GM21367 (cell line): Measurements from ENCODE around the gene SLC27A3.
A peak's percentile ranks its signal among the peaks of the same experiment; 100 is the strongest.

ENCODE experiments used
- ATAC-seq: cut with Tn5 transposase; IDR thresholded peaks from one replicate; pipeline ENCODE4 v1.9.1; 2021; ENCODE audit not compliant: unreplicated experiment

Gene SLC27A3

GRCh38 chr1:153796786-153797659, 21.8 kb downstream of the SLC27A3 start:
- ATAC-seq, result no peak

DNA sequence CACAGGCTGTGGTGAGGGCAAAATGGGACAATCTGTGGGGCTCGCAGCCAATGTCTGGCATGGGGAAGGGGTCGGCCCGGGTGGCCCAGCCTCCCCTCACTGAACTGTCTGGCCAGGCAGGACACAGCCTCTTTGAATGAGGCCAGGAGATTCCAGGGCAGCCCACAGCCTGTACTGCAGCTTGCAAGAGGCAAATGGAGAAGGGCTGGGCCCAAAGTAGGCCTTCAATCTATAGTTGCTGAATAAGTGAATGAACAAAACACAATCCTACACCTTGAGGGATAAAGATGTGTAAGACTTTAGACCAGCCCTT, 23.2 kb downstream of the SLC27A3 start:
- ATAC-seq, result no peak

DNA sequence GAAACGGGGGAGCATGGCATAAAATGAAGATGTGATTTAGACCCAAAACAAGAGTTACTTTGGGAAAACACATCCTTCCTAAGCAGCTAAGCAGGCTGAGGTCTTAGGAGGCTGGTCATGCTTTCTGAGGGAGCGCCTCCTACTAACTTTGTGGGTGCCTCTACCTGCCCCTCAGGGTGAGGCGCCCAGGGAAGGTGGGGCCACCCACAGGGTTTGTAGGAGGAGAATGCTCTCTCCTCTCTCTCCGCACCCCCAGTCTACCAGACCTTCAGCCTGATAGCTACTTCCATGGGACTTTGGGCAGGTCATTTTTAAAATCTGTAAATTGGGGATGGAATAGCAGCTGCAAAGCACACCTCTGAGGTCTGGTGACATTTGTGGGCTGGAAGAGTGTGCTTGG, 23.8 kb downstream of the SLC27A3 start:
- no peak for ATAC-seq

GRCh38 chr1:153799566-153800465, 24.6 kb downstream of the SLC27A3 start:
- ATAC-seq, result no peak

- no peak for ATAC-seq
Measured at GRCh38 chr1:153800516-153800915, 25.3 kb downstream of the SLC27A3 start.

DNA sequence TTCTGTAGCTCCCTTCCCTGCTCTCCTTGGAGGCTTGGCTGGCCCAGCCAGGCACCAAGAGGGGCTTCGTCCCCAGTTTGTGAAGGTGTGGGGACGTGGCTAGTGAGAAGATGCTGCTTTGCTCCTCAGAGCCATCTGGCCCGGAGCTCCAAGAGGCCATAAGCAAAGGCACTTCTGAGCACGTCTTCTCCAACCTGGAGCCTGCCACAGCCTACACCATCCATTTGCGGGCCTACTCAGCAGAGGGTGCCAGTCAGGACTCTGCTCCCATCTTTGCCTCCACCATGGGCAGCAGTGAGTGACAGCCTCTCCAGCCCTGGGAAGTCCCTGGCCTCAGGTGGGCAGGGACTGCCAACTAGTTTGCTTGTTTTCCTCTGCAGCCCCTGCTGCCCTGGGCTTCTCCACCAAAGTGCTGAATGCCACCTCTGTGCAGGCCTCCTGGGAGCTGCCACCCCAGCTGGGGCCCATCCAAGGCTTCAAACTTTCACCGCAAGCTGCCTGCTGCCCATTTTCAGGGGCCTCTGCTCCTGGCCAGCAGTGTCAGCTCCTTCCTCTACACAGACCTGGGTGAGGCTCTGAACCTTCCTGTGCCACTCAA, 25.9 kb downstream of the SLC27A3 start:
- ATAC-seq, result no peak

DNA sequence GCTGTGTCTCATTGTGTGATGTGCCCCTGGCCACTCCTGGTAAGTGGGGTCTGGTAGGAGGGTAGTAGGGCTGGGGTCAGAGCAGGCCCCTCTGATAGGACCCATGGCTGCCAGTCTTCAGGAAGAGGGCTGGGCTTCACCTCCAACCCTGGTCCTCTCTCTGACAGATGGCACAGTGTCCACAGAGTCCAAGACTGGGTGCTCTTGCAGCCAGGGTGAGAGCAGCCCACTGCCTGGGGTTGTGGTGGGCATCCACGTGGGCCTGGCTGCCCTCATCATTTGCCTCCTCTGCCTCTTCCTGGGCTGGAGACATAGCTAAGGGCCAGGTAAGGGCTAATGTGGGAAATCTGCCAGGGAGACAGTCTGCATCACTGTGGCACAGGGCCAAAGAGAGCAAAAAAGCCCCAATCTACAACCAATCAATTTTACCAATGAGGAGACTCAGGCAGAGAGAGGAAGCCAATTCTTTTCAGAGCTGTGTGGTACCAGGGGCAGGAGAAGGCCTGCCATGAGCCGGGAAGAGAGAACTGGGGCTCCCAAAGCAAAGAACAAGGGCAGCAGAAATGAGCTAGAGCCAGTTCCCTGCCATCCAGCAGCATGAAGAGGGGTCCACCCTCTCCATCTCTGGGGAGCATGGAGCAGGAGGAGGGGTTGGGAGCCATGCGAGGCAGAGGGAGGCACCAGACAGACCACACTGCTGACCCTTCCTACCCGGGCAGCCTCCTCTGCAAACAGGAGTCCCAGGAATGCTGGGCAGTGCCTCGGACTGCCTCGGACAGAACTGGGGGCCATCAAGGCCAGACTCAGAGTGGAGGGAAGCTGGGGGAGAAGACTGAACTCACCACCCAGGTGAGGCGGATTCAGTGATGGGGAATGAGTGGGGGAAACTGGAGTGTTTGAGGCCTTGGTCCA, 26.8 kb downstream of the SLC27A3 start:
- ATAC-seq, result no peak

DNA sequence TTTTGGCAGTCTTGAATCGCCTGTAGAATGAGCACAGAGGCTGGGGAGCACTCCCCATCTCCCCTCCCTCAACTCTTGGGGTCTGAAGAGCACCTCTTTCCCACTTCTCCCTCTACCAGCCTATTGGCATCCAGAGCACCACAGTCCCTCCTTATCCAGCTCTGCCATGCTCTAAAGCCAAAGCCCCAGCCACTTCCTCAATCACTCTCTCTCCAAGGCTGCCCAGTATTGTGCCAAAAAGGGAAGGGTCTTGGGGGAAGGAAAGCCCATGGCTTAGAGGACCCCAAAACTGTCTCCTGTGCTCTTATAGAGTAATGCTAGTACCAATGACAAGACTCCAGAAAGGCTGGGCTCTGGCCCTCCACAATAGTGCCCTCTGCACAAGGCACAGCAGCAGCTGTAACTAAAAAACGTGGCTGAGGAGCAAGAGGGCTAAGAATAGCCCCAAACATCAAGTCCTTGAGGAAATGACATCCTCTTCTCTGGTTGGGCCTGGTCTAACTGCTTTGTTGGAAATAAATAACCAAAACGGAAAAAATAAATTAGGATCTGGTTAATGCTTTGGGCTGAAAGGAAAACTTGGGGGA, 28.4 kb downstream of the SLC27A3 start:
- no peak for ATAC-seq

DNA sequence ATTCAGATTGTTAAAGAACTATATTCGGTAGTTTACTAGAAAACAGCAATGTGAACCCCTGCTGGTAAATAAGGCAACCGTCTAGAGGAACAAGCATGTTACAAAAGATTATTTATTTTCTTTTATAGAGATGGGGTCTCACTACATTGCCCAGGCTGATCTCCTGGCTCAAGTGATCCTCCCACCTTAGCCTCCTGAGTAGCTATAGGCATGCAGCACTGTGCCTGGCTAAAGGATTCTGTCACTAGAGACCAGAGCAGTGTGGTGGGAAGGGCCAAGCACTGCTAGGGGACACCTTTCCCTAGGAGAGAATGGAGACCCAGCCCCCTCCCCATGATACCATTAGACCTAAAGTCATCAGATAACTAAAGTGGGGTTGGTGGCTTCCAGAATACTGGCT, 28.9 kb downstream of the SLC27A3 start:
- no peak for ATAC-seq

GRCh38 chr1:153805042-153805745, 30.0 kb downstream of the SLC27A3 start:
- ATAC-seq, result peak; percentile 81

- no peak for ATAC-seq
Measured at GRCh38 chr1:153805886-153806719, 30.9 kb downstream of the SLC27A3 start.

- ATAC-seq, result no peak
Measured at GRCh38 chr1:153816283-153816889, 41.2 kb downstream of the SLC27A3 start.

GRCh38 chr1:153818876-153819275, 43.7 kb downstream of the SLC27A3 start:
- no peak for ATAC-seq

DNA sequence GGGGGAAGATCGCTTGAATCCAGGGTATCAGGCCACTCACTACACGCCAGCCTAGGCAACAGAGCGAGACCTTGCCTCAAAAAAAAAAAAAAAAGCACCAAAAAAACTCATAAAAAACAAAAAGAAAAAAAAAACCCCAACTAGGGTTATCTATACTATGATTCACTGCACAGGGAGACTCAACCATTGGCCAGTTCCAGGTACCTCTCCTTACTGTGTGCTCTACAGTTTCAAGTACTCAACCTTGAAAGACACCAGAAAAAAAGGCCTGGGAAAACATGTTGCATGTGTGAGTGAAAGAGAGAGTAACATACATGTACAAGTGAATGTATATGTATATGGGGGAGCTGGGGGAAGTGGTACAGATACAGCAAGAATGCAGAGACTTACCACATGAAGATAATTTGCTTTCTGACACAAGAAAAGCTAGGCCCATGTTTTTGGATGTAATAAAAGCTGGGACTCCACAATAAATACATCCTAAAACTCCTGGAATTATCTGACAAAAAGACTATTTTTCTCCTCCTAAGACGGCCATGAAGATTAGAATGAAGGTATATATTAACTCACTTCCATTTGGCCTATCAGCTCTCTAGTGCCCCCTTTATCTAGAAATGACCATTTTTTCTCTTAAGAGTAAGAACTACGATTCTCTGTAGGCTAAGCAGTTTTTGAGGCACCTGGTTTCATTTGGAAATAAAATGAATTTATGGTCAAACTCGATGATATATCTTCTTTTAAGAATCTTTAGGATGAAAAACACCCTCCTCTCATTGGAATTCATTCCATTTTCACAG, 52.2 kb downstream of the SLC27A3 start:
- ATAC-seq, result no peak
